Esophagus muscularis mucosa (tissue), 4 donors: ENCODE measurements around the gene ZBTB46. TPM values are rescaled to one million over a fixed set of nuclear protein-coding genes. Genes with fewer than 3 reads are reported as not detected.

ENCODE experiments used
- DNase-seq: peaks from one replicate; pipeline ENCODE4 v3.0.0-alpha.2; 2017; ENCODE audit errors: extremely low spot score
- H3K27ac ChIP-seq, 4 donors: fragments of 200-600 bp; sonication (generic); replicated peaks in 1 of 4; 1 replicate in 3 of 4; 2 replicates in 1 of 4; pipeline ENCODE4 v1.5.1; 2016 to 2019; ENCODE audit warnings: mild to moderate bottlenecking in 1 of 4
- H3K27me3 ChIP-seq, 4 donors: fragments of 200-600 bp; sonication (generic); one replicate each; pipeline versions ENCODE4 v1.5.1 to v1.6.0; 2016 to 2019
- H3K36me3 ChIP-seq, 4 donors: fragments of 200-600 bp; sonication (generic); one replicate each; pipeline ENCODE4 v1.5.1; 2016 to 2019
- H3K4me1 ChIP-seq, 4 donors: fragments of 200-600 bp; sonication (generic); one replicate each; pipeline ENCODE4 v1.5.1; 2016 to 2019
- H3K4me3 ChIP-seq, 4 donors: fragments of 200-600 bp; sonication (generic); 1 replicate in 2 of 4; 2 replicates in 2 of 4; pipeline ENCODE4 v1.5.1; 2016 to 2019; ENCODE audit warnings: mild to moderate bottlenecking in 4 of 4, moderate library complexity in 1 of 4
- H3K9me3 ChIP-seq, 4 donors: fragments of 200-600 bp; sonication (generic); 1 replicate in 3 of 4; 2 replicates in 1 of 4; pipeline ENCODE4 v1.5.1; 2016 to 2019
- EP300 ChIP-seq: sonication (generic); formaldehyde crosslinking; IDR thresholded peaks from one replicate; pipeline ENCODE4 v1.6.1; 2017; ENCODE audit warnings: antibody characterized with exemption
- POLR2A ChIP-seq: fragments of 450-650 bp; IDR thresholded peaks from one replicate; pipeline ENCODE4 v1.6.1; 2017; ENCODE audit warnings: antibody characterized with exemption, moderate library complexity, mild to moderate bottlenecking, low read depth
- POLR2AphosphoS5 ChIP-seq, 2 donors: sonication (generic); formaldehyde crosslinking; IDR thresholded peaks; one replicate each; pipeline ENCODE4 v1.6.1; 2017; ENCODE audit warnings: antibody characterized with exemption in 2 of 2
- WGBS: methylation state at CpG from one replicate; pipeline ENCODE4 v1.1.5; 2018; 5-methylcytosine and 5-hydroxymethylcytosine counted together
- intact Hi-C: fragments of 100-400 bp; cut with DNase I; formaldehyde crosslinking; loops from one replicate; pipeline ENCODE4 v1.15.1; 2023
- total RNA-seq, 4 donors: library from RNA; depleted of rRNA; stranded (reverse); fragments of >200 nt; gene quantifications; one replicate each; pipeline versions ENCODE4 v1.1.0 to v1.2.1, GENCODE V29; 2016
- TF ChIP-seq, protein P1 (sequence below), 3 experiments: fragments of 200-600 bp in 2 of 3; fragments of 450-650 bp in 1 of 3; sonication (generic) in 2 of 3; IDR thresholded peaks; one replicate each; pipeline ENCODE4 v1.5.1; 2017 to 2019; ENCODE audit warnings: antibody characterized with exemption in 3 of 3, mild to moderate bottlenecking in 2 of 3, moderate library complexity in 1 of 3

The ZBTB46 gene
- total RNA-seq, 4 donors from 2014 or later: 9.6 to 22.8 (median 13.8) TPM

DNA sequence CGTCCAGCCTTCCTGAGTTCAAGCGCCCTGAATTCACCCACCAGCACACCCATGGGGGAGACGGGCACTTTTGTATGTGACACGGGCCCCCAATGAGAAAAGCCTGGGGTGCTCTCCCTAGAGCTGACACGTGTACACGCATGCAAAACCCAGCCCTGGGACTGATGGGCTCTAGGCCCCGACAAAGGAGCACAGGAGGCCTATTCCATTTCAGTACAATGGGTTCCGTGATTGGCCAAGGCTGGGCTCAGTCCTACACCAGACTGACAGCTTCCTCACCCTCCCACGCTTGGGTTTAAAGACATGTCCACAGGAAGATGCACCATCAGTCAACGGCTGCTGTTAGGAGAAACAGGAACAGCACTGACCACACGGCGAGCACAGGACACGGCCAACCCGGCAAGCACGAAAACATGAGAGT is 8.8 kb downstream of the ZBTB46 start:
- Histone ChIP-seq H3K36me3 (peaks cover 0 to 3% (median 0%) of the 10 kb centered on the region in 4 donors), H3K27me3 (peaks cover 0 to 11% (median 0%) of the 10 kb centered on the region in 4 donors), H3K4me1 (peaks cover 5 to 31% (median 11%) of the 10 kb centered on the region in 4 donors), H3K9me3 (no peaks in the 10 kb centered on the region), H3K27ac (no peak overlapping the region), H3K4me3 (no peak overlapping the region)
- TF ChIP-seq POLR2A (no peak), EP300 (no peak), POLR2AphosphoS5 (IDR thresholded peaks at IDR 0.05) (no peak)
- TF ChIP-seq, protein P1, sequence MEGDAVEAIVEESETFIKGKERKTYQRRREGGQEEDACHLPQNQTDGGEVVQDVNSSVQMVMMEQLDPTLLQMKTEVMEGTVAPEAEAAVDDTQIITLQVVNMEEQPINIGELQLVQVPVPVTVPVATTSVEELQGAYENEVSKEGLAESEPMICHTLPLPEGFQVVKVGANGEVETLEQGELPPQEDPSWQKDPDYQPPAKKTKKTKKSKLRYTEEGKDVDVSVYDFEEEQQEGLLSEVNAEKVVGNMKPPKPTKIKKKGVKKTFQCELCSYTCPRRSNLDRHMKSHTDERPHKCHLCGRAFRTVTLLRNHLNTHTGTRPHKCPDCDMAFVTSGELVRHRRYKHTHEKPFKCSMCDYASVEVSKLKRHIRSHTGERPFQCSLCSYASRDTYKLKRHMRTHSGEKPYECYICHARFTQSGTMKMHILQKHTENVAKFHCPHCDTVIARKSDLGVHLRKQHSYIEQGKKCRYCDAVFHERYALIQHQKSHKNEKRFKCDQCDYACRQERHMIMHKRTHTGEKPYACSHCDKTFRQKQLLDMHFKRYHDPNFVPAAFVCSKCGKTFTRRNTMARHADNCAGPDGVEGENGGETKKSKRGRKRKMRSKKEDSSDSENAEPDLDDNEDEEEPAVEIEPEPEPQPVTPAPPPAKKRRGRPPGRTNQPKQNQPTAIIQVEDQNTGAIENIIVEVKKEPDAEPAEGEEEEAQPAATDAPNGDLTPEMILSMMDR (IDR thresholded peaks at IDR 0.05): no peak
- intact Hi-C loops: no loop called here
- WGBS: 77% methylated on average over 14 of the region's 15 CpGs
- no peak for DNase-seq

DNA sequence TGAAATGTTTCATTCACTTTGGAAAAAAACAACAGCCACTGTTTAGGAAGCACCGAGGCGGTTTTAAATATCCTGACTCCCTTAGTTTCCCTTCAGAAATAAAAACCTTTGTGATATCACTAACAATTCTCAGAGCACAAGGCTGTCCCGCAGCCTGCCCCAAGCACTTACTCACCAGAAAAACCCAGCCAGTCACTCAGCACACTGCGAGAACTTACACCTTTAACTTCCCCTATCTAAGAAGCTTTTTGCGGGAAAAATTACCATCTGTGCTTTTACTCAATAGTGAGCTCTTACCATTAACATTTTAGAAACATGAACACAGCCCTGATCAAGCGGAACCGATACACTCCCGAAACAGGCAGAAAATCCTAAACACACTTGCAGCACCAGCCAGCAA is 9.3 kb downstream of the ZBTB46 start:
- peaks cover 0 to 7% (median 0%) of the 10 kb centered on the region in 4 donors for H3K27me3 ChIP-seq
- no peaks in the 10 kb centered on the region for H3K9me3 ChIP-seq
- peaks cover 0 to 3% (median 0%) of the 10 kb centered on the region in 4 donors for H3K36me3 ChIP-seq
- no peak for DNase-seq
- intact Hi-C loops: no loop called here
- H3K4me3 ChIP-seq: no peak overlapping the region
- H3K4me1 ChIP-seq: peaks cover 6 to 27% (median 9%) of the 10 kb centered on the region in 4 donors
- 92% methylated on average over 8 of the region's 8 CpGs for WGBS
- no peak for TF ChIP-seq EP300
- TF ChIP-seq POLR2A: no peak
- TF ChIP-seq, protein P1 (IDR thresholded peaks at IDR 0.05): no peak
- TF ChIP-seq POLR2AphosphoS5 (IDR thresholded peaks at IDR 0.05): no peak
- H3K27ac ChIP-seq: no peak overlapping the region

DNA sequence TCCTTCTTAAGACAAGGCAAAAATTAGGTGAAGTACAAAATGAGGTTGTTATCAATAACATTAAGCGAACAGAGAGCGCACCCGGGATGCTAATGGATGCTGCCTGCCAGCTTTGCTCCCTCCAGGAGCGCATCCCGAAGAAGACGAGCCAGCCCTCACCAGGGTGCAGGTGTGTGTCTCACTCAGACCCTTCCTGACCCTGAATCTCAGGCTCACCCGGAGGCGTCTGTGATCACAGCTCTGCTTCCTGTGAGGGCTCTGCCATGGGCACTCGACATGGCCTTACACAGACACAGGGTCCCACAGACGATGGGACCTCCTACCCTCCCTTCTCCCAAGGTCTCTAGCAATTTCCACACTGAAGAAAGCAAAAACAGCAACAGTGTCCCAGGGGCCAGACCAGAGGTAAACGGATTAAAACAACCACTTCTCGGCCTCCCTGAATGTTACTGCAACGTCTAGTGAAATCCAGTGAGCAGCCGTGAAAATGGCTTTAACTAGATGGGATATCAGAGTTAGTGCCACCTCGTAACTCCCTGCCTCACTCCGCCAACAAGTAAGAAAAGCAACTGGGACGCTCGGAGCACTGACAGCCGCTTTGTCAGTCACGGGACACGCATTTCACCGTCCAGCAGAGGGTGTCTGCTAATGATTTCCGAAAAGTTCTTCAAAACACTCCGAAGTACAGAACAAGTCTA is 11.7 kb downstream of the ZBTB46 start:
- 63% methylated on average over 23 of the region's 24 CpGs for WGBS
- TF ChIP-seq, protein P1 (IDR thresholded peaks at IDR 0.05): peak; percentile 23 to 44 (median 23)
- no peak for TF ChIP-seq EP300
- TF ChIP-seq POLR2AphosphoS5 (IDR thresholded peaks at IDR 0.05): peak in 1 of 2 donors; percentile 19
- no peak for TF ChIP-seq POLR2A
- intact Hi-C loops: no loop called here

DNA sequence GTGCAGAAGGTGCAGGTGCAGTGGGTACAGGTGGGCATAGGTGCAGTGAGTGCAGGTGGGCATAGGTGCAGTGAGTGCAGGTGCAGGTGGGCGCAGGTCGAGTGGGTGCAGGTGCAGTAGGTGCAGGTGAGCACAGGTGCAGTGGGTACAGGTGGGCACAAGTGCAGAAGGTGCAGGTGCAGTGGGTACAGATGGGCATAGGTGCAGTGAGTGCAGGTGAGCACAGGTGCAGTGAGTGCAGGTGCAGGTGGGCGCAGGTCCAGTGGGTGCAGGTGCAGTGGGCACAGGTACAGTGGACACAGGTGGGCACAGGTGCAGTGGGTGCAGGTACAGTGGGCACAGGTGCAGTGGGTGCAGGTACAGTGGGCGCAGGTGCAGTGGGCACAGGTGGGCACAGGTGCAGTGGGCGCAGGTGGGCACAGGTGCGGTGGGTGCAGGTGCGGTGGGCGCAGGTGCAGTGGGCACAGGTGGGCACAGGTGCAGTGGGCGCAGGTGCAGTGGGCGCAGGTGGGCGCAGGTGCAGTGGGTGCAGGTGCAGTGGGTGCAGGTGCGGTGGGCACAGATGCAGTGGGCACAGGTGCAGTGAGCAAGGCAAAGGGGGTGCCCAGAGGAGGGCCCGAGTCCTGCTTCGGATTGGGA is 15.3 kb downstream of the ZBTB46 start:
- Histone ChIP-seq H3K27ac (no peak overlapping the region), H3K36me3 (peaks cover 0 to 9% (median 0%) of the 10 kb centered on the region in 4 donors), H3K27me3 (no peaks in the 10 kb centered on the region), H3K4me3 (no peak overlapping the region), H3K4me1 (peaks cover 20 to 26% (median 23%) of the 10 kb centered on the region in 4 donors), H3K9me3 (no peaks in the 10 kb centered on the region)
- DNase-seq: no peak
- WGBS: 89% methylated on average over 14 of the region's 14 CpGs
- no peak for TF ChIP-seq POLR2A
- no peak for TF ChIP-seq POLR2AphosphoS5 (IDR thresholded peaks at IDR 0.05)
- TF ChIP-seq, protein P1 (IDR thresholded peaks at IDR 0.05): no peak
- TF ChIP-seq EP300: no peak
- intact Hi-C loops: no loop called here

More for the DNA sequence above, 11.7 kb downstream of the ZBTB46 start:
- DNase-seq: no peak
- Histone ChIP-seq H3K4me1 (peaks cover 12 to 27% (median 24%) of the 10 kb centered on the region in 4 donors), H3K9me3 (no peaks in the 10 kb centered on the region), H3K27ac (peak overlapping the region in 3 of 4 donors; percentile 7 to 22 (median 19)), H3K36me3 (peaks cover 0 to 9% (median 0%) of the 10 kb centered on the region in 4 donors), H3K4me3 (peak overlapping the region in 1 of 4 donors; percentile 30), H3K27me3 (peaks cover 0 to 5% (median 0%) of the 10 kb centered on the region in 4 donors)
